ENCODE results near the gene FBXW4.

FBXW4 gene

GRCh38 chr10:101578803-101579515, 116.0 kb downstream of the FBXW4 start:
- no peak for DNase-seq

- DNase-seq = no peak
Observed at GRCh38 chr10:101578192-101578591, 116.8 kb downstream of the FBXW4 start.

GRCh38 chr10:101577121-101577871, 117.7 kb downstream of the FBXW4 start:
- DNase-seq = no peak

DNA sequence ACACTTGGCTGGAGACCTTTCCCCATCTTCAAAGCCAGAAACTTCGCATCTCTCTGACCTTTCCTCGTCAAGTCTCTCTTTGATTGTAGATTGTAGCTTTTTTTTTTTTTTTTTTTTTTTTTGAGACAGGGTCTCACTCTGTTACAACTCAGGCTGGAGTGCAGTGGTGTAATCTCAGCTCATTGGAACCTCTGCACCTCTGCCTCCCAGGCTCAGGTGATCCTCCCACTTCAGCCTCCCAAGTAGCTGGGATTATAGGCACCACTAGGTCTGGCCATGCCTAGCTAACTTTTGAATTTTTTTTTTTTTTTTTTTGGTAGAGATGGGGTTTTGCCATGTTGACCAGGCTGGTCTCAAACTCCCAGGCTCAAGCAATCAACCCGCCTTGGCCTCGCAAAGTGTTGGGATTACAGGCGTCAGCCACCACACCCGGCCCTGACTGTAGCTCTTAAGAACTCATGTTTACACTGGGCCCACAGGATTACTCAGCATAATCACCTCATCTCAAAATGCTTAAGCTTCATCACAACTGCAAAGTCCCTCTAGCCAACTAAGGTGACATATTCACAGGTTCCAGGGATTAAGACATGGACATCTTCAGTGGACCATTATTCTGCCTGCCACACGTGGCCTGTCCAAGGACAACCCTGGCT, 118.6 kb downstream of the FBXW4 start:
- no peak for DNase-seq

DNA sequence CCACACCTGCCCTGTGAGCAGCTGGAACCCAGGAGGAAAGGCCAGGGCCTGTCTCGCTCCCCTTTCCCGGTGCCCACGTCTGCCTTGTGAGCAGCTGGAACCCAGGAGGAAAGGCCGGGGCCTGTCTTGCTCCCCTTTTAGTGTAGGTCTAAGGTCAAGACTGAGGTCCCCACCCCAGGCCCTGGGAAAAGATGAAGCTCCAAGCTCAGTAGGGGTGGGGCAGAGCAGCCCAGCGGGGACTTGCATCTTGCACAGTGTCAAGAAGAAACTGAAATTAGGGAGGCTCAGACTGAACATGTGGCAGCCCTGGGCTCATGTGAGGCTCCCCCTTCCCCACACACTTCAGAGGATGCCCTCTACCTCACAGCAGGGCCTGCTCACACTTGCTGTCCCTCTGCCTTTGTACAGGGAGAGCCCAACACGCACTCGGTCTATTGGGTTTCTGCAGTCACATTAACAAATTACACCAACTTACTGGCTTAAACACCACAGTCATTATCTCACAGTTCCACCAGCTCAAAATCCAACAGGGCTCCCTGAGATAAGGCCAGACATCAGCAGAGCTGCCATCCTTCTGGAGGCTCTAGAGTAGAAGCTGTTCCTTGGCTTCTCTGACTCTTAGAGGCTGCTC, 119.3 kb downstream of the FBXW4 start:
- no peak for DNase-seq

GRCh38 chr10:101575091-101575490, 119.9 kb downstream of the FBXW4 start:
- no peak for DNase-seq

- no peak for DNase-seq
Observed at GRCh38 chr10:101573885-101574753, 120.9 kb downstream of the FBXW4 start.

DNA sequence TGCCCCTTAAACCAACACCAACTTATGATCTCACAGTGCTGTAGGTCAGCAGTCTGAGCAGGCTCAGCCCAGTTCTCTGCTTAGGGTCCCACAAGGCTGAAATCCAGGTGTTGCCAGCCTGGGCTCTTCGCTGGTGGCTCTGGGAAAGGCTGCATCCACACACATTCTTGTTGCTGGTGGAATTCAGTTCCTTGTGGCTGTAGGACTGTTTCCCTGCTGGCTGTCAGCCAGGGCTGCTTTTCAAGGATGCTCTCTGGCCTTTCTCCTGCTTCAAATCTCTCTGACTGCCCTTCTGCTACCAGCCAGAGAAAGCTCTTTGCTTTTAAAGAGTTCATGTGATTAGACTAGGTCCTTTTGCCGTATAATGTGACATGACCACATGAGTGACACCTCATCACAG, 122.2 kb downstream of the FBXW4 start:
- DNase-seq = no peak

GRCh38 chr10:101572126-101572525, 122.8 kb downstream of the FBXW4 start:
- no peak for DNase-seq

GRCh38 chr10:101571271-101571925, 123.6 kb downstream of the FBXW4 start:
- DNase-seq = no peak

DNA sequence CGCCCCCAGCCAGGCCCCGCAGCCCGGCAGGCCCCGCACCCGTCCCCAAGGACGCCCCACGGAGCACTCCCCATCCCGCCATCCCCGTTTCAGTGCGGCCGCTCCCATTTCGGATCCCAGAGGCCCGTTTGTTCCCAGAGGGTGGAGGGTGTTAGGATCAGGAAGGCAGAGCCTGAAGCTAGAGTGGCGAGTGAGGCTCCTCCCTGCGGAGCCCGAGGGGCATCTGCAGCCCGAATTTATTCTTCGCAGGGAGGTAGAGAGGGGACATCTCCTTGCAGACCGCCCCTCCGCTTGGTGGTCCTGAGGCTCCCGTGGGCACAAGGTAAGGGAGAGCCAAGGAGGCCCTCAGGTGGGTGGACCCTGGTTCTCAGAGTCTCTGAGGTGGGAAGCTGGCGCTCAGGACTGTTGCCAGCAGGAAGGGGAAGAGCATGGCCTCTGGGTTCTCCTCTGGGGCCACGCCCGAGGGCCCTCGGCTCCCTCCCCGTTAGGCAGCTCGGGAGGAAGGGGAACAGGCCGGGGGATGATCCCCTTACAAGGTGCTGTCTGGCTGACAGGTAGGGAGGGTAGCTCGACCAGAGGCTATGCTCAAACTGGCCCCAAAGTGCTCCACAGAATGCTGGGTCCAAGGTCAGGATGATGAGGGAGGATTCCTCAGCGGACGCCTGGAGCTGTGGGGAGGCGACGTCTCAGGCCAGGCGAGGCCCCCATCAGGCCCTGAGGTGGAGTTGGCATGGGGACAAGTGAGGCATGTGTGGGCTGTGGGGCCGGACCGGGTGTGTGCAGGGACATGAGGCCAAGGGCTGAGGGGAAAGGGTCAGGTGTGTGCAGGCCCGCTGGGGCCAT, 124.3 kb downstream of the FBXW4 start:
- DNase-seq = no peak

GRCh38 chr10:101569622-101570427, 125.1 kb downstream of the FBXW4 start:
- peak; percentile 63 for DNase-seq

DNA sequence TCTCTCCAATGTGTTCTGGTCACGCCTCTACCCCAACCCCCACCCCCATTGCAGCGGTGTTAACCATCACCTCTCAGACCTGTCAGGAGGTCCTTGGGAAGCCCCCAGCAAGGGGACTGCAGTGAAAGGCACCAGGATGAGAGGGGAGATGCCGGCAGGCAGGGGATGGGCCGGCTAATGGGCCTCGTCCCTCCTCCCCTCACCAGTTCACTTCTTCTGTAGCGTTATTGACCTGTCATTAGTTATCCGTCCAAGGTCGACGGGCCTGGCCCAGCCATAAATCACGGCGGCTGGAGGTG, 125.7 kb downstream of the FBXW4 start:
- no peak for DNase-seq

- no peak for DNase-seq
Observed at GRCh38 chr10:101568054-101568745, 126.8 kb downstream of the FBXW4 start.

DNA sequence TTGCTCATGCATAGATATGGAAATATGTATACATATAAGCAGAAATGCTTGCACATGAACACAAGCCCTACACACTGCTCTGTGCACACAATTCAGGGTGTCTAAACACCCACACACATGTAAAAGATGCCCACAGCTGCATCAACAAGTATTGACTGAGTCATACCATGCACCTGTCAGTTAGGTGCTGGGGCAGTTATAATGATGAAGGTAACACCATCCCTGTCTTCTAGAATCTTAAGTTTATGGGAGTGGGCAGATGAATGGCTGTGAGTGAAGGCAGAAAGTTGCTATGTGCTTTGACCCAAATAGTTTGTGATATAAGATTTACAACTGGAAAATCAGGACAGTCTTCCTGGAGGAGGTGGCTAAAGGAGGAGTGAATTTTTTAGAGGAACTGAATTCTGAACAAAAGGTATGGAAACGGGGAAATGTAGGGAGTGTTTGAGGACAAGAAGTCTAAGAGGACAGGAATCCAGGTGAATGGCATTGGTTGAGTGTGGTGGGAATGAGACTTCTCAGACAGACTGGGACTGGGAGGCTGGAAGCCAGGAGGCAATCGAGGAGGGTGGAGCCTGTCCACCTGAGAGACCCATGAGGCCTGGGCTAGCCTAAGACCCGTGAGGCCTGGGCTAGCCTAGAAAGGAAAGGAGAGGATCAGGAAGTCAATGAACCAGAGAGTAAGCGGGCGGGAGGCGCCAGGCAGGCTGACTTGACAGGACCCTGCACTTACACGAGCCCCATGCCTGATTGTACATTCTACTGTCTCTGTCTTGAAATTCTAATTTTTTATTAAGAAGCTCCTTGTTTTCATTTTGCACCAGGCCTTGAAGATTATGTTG, 127.6 kb downstream of the FBXW4 start:
- no peak for DNase-seq

DNA sequence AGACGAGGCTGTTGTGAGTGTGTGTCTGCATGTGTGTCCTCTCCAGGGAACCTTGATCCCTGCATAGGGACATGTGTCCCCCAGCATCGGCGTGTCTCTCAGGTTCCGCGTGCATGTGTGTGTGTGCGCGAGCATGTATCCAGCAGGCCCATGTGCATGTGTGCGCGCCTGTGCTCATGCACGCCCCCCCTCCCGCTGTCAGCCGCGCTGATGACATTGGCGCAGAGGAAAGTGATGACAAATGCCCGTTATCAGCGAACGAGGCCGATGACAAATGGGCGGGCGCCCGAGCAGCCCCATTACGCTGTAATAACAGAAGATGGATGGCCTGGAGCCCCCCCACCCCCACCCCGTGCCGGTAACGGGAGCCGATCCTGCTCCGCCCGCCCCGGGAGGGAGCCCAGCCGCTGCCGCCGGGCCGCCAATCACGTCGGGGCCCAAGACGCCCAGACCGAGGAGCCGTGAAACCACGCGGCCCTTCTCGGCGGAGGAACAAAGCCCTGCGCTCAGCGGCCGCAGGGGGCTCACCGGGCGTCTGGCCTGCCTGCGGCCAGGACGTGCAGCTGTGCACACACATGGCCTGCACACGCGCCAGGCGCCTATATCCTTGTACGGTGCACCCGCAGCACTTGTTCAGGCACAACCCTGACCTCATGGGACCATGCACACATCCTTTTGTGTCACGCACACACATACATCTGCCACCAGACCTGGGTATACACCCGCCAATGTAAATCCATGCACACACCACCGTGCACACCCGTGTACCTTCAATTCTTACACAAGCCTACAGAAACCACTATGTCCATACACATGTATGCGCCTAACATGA, 128.4 kb downstream of the FBXW4 start:
- DNase-seq = no peak

GRCh38 chr10:101565936-101566332, 129.0 kb downstream of the FBXW4 start:
- no peak for DNase-seq
